ENCODE data around the gene INSC. TPM values are rescaled to one million over a fixed set of nuclear protein-coding genes. Genes with fewer than 3 reads are reported as not detected.

INSC gene
- total and polyA plus RNA-seq, 2 of the 4 experiments (the other 2 are of a cell fraction), result 0.53 to 1.4 TPM

DNA sequence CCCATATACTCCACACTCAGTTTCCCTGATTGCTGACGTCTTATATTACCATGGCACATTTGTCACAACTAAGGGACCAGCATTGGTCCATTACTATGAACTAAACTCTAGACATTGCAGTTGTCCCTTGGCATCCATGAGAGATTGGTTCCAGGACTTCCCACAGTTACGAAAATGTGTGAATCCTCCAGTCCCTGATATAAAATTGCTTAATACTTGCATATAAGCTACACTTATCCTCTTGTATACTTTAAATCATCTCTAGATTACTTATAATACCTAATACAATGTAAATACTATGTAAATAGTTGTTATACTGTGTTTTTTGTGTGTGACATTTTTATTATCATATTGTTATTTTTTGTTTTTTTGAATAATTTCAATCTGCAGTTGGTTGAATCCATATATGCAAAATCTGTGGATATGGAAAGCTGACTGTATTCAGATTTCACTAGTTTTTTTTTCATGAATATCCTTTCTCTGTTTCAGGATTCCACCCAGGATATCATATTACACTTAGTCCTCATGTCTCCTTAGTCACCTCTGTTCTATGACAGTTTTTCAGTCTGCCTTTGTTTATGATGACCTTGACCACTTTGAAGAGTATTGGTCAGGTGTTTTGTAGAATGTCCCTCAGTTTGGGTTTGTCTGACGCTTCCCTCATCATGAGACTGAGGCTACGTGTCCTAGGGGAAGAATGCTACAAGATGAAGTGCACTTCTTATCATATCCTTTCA lies 55.3 kb downstream of the INSC start:
- Histone ChIP-seq H3K9me3 (ENCODE audit: control insufficient read depth, insufficient read depth, low read length) (no peaks in the 10 kb centered on the region), H4K20me1 (ENCODE audit: insufficient read depth, low read length) (no peaks in the 10 kb centered on the region), H2AK9ac (replicated peaks; ENCODE audit: low read depth, low read length, poor library complexity) (no peak overlapping the region), H3K4ac (ENCODE audit: low read depth, low read length) (peak overlapping the region; percentile 28), H3K27ac (ENCODE audit: insufficient read depth, low read length) (no peak overlapping the region), H2BK20ac (ENCODE audit: low read depth, low read length) (peak overlapping the region; percentile 54; the same call in 1 of the 2 replicates), H4K5ac (ENCODE audit: low read depth, low read length) (peak overlapping the region; percentile 72; the same call in 1 of the 2 replicates), H2BK5ac (ENCODE audit: low read depth, low read length, poor library complexity, severe bottlenecking) (no peak overlapping the region), H3K4me2 (ENCODE audit: low read depth, low read length) (peak overlapping the region; percentile 59; the same call in 1 of the 2 replicates), H3K4me3 (ENCODE audit: insufficient read depth, low read depth, low read length) (no peak overlapping the region), H2AK5ac (ENCODE audit: low read depth, low read length) (peak overlapping the region; percentile 61; the same call in 1 of the 2 replicates), H4K91ac (ENCODE audit: insufficient read depth, low read depth, low read length) (no peak overlapping the region), H3K23ac (ENCODE audit: low read depth, low read length) (no peak overlapping the region), H3K4me1 (ENCODE audit: control insufficient read depth, insufficient read depth, low read length) (peaks cover 7% of the 10 kb centered on the region), H3K27me3 (ENCODE audit: control insufficient read depth, insufficient read depth, low read length) (no peaks in the 10 kb centered on the region), H3K36me3 (ENCODE audit: control insufficient read depth, insufficient read depth, low read length) (no peaks in the 10 kb centered on the region), H3K79me1 (ENCODE audit: low read depth in 1 of 2, low read length in 2 of 2) (peaks cover 0 to 3% of the 10 kb centered on the region in 2 experiments; a peak in 1 of 4 replicates), H3K9ac (ENCODE audit: low read depth, low read length) (no peak overlapping the region), H2BK15ac (ENCODE audit: low read depth, low read length) (peak overlapping the region; percentile 93), H3K9me1 (ENCODE audit: insufficient read depth, low read length) (peaks cover 5% of the 10 kb centered on the region; the same call in 1 of the 2 replicates), H2AFZ (replicated peaks; ENCODE audit: low read length, poor library complexity) (no peak overlapping the region), H3K18ac (ENCODE audit: low read depth, low read length) (peak overlapping the region; percentile 91; the same call in 1 of the 2 replicates), H3K14ac (replicated peaks; ENCODE audit: low read depth, low read length) (peak overlapping the region; percentile 43), H3K56ac (ENCODE audit: extremely low read depth, insufficient read depth, low read length) (no peak overlapping the region), H2BK120ac (ENCODE audit: low read depth, low read length) (peak overlapping the region; percentile 66; the same call in 1 of the 2 replicates), H4K8ac (ENCODE audit: low read depth in 2 of 2, low read length in 2 of 2) (peak overlapping the region in 1 of 2 experiments; percentile 46; a peak in 1 of 4 replicates)
- no CpG with 5 or more reads among the region's 4 CpGs for WGBS, 2 experiments (ENCODE audit: extremely low coverage in 2 of 2, insufficient read length in 1 of 2)
- dilution Hi-C loops (cut with HindIII; ENCODE audit: low sequenced_read_pairs, unreplicated experiment) (no loop called here), intact Hi-C loops (cut with micrococcal nuclease) (no loop called here), in situ Hi-C loops (cut with MboI; ENCODE audit: low sequenced_read_pairs) (no loop called here)
- peak; percentile 38; the same call in 1 of the 2 replicates for ATAC-seq (ENCODE audit: low read depth)
- peak; percentile 54 for DNase-seq
- no TSS peak for BruUV-seq (replicated peaks)
- CTCF ChIA-PET, result interaction anchor here (1.3 kb wide), 1 partner anchor 29 kb away, joined by 3 read pairs; no protein-coding TSS in a partner anchor
- POLR2A ChIA-PET (ENCODE audit: unreplicated experiment), result no interaction called here
- TF ChIP-seq NFE2L2 (IDR thresholded peaks at IDR 0.05; ENCODE audit: low read depth, low read length) (no peak), SMC3 (IDR thresholded peaks at IDR 0.05; ENCODE audit: low read depth, low read length) (no peak), CEBPB (IDR thresholded peaks at IDR 0.05; ENCODE audit: low read depth, low read length) (no peak), RAD21 (IDR thresholded peaks at IDR 0.05; ENCODE audit: low read length) (no peak), CHD1 (IDR thresholded peaks at IDR 0.05; ENCODE audit: low read depth, low read length) (no peak), RFX5 (IDR thresholded peaks at IDR 0.05; ENCODE audit: low read depth, low read length) (no peak), FOS (IDR thresholded peaks at IDR 0.05; ENCODE audit: low read depth, low read length) (no peak), RCOR1 (IDR thresholded peaks at IDR 0.05; ENCODE audit: insufficient replicate concordance, low read length) (no peak), POLR2A (IDR thresholded peaks at IDR 0.05; ENCODE audit: low read depth, low read length) (no peak), BHLHE40 (IDR thresholded peaks at IDR 0.05; ENCODE audit: low read depth, low read length) (no peak), MAZ (IDR thresholded peaks at IDR 0.05; ENCODE audit: borderline replicate concordance, low read depth, low read length) (no peak)
- TF ChIP-seq, protein P1, sequence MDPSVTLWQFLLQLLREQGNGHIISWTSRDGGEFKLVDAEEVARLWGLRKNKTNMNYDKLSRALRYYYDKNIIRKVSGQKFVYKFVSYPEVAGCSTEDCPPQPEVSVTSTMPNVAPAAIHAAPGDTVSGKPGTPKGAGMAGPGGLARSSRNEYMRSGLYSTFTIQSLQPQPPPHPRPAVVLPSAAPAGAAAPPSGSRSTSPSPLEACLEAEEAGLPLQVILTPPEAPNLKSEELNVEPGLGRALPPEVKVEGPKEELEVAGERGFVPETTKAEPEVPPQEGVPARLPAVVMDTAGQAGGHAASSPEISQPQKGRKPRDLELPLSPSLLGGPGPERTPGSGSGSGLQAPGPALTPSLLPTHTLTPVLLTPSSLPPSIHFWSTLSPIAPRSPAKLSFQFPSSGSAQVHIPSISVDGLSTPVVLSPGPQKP (IDR thresholded peaks at IDR 0.05; ENCODE audit: borderline replicate concordance, low read depth, low read length), result no peak
- TF ChIP-seq, protein P2, sequence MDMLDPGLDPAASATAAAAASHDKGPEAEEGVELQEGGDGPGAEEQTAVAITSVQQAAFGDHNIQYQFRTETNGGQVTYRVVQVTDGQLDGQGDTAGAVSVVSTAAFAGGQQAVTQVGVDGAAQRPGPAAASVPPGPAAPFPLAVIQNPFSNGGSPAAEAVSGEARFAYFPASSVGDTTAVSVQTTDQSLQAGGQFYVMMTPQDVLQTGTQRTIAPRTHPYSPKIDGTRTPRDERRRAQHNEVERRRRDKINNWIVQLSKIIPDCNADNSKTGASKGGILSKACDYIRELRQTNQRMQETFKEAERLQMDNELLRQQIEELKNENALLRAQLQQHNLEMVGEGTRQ (IDR thresholded peaks at IDR 0.05; ENCODE audit: low read depth, low read length), result no peak
- TF ChIP-seq, protein P3, sequence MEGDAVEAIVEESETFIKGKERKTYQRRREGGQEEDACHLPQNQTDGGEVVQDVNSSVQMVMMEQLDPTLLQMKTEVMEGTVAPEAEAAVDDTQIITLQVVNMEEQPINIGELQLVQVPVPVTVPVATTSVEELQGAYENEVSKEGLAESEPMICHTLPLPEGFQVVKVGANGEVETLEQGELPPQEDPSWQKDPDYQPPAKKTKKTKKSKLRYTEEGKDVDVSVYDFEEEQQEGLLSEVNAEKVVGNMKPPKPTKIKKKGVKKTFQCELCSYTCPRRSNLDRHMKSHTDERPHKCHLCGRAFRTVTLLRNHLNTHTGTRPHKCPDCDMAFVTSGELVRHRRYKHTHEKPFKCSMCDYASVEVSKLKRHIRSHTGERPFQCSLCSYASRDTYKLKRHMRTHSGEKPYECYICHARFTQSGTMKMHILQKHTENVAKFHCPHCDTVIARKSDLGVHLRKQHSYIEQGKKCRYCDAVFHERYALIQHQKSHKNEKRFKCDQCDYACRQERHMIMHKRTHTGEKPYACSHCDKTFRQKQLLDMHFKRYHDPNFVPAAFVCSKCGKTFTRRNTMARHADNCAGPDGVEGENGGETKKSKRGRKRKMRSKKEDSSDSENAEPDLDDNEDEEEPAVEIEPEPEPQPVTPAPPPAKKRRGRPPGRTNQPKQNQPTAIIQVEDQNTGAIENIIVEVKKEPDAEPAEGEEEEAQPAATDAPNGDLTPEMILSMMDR (conservative IDR thresholded peaks at IDR 0.05; ENCODE audit: low read depth, low read length), result no peak
